ENCODE data around the gene NR6A1.

The NR6A1 gene

GRCh38 chr9:124569942-124570341 lies 201.2 kb downstream of the NR6A1 start:
- no peak overlapping the region for H3K27ac Mint-ChIP-seq
- no peaks in the 10 kb centered on the region for H3K9me3 Mint-ChIP-seq
- H3K27me3 Mint-ChIP-seq = peaks cover 13% of the 10 kb centered on the region
- no peak overlapping the region for H3K4me3 Mint-ChIP-seq
- DNase-seq (no peak), ATAC-seq (no peak)
- no peaks in the 10 kb centered on the region for H3K36me3 Mint-ChIP-seq (ENCODE audit: low read depth)
- H3K4me1 Mint-ChIP-seq = no peaks in the 10 kb centered on the region

DNA sequence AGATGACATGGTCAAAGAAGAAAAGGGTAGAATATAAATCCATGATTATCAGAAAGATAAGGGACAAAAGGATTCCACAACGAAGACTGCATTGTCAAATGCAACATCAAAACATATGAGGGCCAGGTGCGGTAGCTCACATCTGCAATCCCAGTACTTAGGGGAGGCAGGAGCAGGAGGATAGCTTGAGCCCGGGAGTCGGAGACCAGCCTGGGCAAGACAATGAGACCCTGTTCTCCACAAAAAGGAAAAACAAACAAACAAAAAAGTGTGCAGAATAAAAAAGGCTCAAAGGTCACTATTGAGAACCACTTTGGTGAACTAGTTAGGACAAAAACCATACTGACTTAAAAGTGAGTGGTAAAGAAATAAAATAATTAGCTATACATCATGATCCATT lies 203.7 kb downstream of the NR6A1 start:
- no peak for ATAC-seq
- Mint-ChIP-seq H3K9me3 (no peaks in the 10 kb centered on the region), H3K27ac (no peak overlapping the region), H3K36me3 (ENCODE audit: low read depth) (no peaks in the 10 kb centered on the region), H3K4me3 (no peak overlapping the region), H3K27me3 (peaks cover 9% of the 10 kb centered on the region), H3K4me1 (no peaks in the 10 kb centered on the region)
- no peak for DNase-seq

GRCh38 chr9:124562328-124562727 lies 208.8 kb downstream of the NR6A1 start:
- no peak overlapping the region for H3K27ac Mint-ChIP-seq
- no peaks in the 10 kb centered on the region for H3K9me3 Mint-ChIP-seq
- DNase-seq (no peak), ATAC-seq (no peak)
- H3K4me1 Mint-ChIP-seq = no peaks in the 10 kb centered on the region
- H3K27me3 Mint-ChIP-seq = peaks cover 2% of the 10 kb centered on the region
- no peaks in the 10 kb centered on the region for H3K36me3 Mint-ChIP-seq (ENCODE audit: low read depth)
- no peak overlapping the region for H3K4me3 Mint-ChIP-seq

- Mint-ChIP-seq H3K27me3 (no peaks in the 10 kb centered on the region), H3K27ac (no peak overlapping the region), H3K36me3 (ENCODE audit: low read depth) (no peaks in the 10 kb centered on the region), H3K4me3 (no peak overlapping the region), H3K4me1 (no peaks in the 10 kb centered on the region), H3K9me3 (no peaks in the 10 kb centered on the region)
- no peak for DNase-seq
- ATAC-seq = no peak
These were observed 211.2 kb downstream of the NR6A1 start for GRCh38 chr9:124559871-124560270.

- Mint-ChIP-seq H3K27me3 (no peaks in the 10 kb centered on the region), H3K9me3 (no peaks in the 10 kb centered on the region), H3K4me3 (no peak overlapping the region), H3K36me3 (ENCODE audit: low read depth) (no peaks in the 10 kb centered on the region), H3K4me1 (no peaks in the 10 kb centered on the region), H3K27ac (no peak overlapping the region)
- DNase-seq = no peak
- no peak for ATAC-seq
These were observed 212.2 kb downstream of the NR6A1 start for GRCh38 chr9:124558777-124559470.

GRCh38 chr9:124557895-124558294 lies 213.2 kb downstream of the NR6A1 start:
- H3K4me3 Mint-ChIP-seq = no peak overlapping the region
- ATAC-seq (no peak), DNase-seq (no peak)
- no peak overlapping the region for H3K27ac Mint-ChIP-seq
- H3K27me3 Mint-ChIP-seq = no peaks in the 10 kb centered on the region
- no peaks in the 10 kb centered on the region for H3K4me1 Mint-ChIP-seq
- no peaks in the 10 kb centered on the region for H3K36me3 Mint-ChIP-seq (ENCODE audit: low read depth)
- no peaks in the 10 kb centered on the region for H3K9me3 Mint-ChIP-seq

GRCh38 chr9:124555043-124555442 lies 216.1 kb downstream of the NR6A1 start:
- ATAC-seq = no peak

DNA sequence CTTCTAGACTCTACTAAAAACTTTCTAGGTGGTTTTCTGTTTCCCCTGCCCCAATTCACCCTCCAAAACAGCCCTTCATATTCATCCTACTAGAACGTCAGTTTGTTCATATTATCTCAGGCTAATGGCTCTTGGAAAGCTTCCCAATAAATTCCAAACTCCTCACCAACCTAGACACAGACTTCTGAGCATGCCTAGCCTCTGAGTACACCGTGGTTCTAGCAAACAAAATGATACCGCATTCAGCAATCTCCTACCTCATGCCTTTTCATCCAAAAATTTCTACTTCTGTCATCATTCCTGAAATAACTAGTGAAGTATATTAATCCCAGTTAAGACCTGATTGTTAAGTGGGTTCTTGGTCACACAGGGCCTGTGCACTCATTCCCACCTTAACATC lies 217.4 kb downstream of the NR6A1 start:
- no peaks in the 10 kb centered on the region for H3K9me3 Mint-ChIP-seq
- no peaks in the 10 kb centered on the region for H3K27me3 Mint-ChIP-seq
- peaks cover 11% of the 10 kb centered on the region for H3K4me1 Mint-ChIP-seq
- no peaks in the 10 kb centered on the region for H3K36me3 Mint-ChIP-seq (ENCODE audit: low read depth)
- ATAC-seq = no peak
- no peak for DNase-seq
- no peak overlapping the region for H3K27ac Mint-ChIP-seq
- H3K4me3 Mint-ChIP-seq = no peak overlapping the region

More at GRCh38 chr9:124555043-124555442, 216.1 kb downstream of the NR6A1 start:
- Mint-ChIP-seq H3K4me3 (no peak overlapping the region), H3K27me3 (no peaks in the 10 kb centered on the region), H3K27ac (no peak overlapping the region), H3K9me3 (no peaks in the 10 kb centered on the region), H3K36me3 (ENCODE audit: low read depth) (no peaks in the 10 kb centered on the region), H3K4me1 (no peaks in the 10 kb centered on the region)
- DNase-seq = no peak

- Mint-ChIP-seq H3K4me3 (no peak overlapping the region), H3K36me3 (ENCODE audit: low read depth) (no peaks in the 10 kb centered on the region), H3K4me1 (peaks cover 21% of the 10 kb centered on the region), H3K27ac (no peak overlapping the region), H3K9me3 (no peaks in the 10 kb centered on the region), H3K27me3 (no peaks in the 10 kb centered on the region)
- DNase-seq (no peak), ATAC-seq (no peak)
These were observed 218.9 kb downstream of the NR6A1 start for GRCh38 chr9:124552273-124552605.

GRCh38 chr9:124551472-124552272 lies 219.4 kb downstream of the NR6A1 start:
- Mint-ChIP-seq H3K27ac (peak overlapping the region; percentile 28), H3K9me3 (no peaks in the 10 kb centered on the region), H3K27me3 (no peaks in the 10 kb centered on the region), H3K4me1 (peaks cover 21% of the 10 kb centered on the region), H3K4me3 (no peak overlapping the region), H3K36me3 (ENCODE audit: low read depth) (no peaks in the 10 kb centered on the region)
- peak; percentile 32 for DNase-seq
- ATAC-seq = peak; percentile 81

DNA sequence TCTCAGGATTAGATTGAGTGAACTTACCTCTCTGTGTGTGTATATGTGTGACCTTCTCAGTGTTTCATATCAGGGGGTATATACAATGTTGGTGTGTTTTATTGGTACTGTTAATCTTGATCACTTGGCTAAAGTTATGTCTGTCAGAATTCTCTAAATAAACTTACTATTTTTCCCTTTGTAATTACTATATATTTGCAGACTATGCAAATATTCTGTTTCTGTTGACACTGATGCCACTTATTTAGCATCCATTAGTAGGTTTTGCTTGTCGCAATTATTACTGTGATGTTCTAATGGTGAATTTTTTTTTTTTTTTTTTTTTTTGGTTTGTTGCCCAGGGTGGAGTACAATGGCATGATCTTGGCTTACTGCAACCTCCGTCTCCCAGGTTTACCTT lies 221.0 kb downstream of the NR6A1 start:
- H3K9me3 Mint-ChIP-seq = no peaks in the 10 kb centered on the region
- no peaks in the 10 kb centered on the region for H3K36me3 Mint-ChIP-seq (ENCODE audit: low read depth)
- no peak for DNase-seq
- no peaks in the 10 kb centered on the region for H3K27me3 Mint-ChIP-seq
- H3K4me1 Mint-ChIP-seq = peaks cover 21% of the 10 kb centered on the region
- H3K4me3 Mint-ChIP-seq = no peak overlapping the region
- ATAC-seq = no peak
- peak overlapping the region; percentile 5 for H3K27ac Mint-ChIP-seq

DNA sequence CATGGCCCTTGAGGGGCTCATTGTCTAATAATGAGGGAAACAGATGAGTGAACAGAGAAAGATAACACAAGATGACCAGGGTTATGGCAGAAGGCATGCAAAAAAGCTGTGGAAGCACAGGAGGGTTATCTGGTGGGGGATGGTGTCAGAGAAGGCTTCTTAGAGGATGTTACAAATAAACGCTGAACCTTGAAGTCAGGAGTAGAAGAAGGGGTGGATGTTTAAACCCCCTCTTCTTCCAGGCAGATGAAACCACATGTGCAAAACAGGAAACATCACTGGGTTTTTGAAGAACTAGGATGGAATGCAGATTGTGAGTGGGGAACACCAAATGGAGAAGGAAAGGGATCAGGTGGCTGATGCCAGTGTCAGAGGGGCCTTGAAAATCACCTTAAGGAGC lies 222.1 kb downstream of the NR6A1 start:
- Mint-ChIP-seq H3K4me1 (peaks cover 21% of the 10 kb centered on the region), H3K27me3 (no peaks in the 10 kb centered on the region), H3K27ac (no peak overlapping the region), H3K36me3 (ENCODE audit: low read depth) (no peaks in the 10 kb centered on the region), H3K4me3 (no peak overlapping the region), H3K9me3 (no peaks in the 10 kb centered on the region)
- ATAC-seq (no peak), DNase-seq (no peak)

- Mint-ChIP-seq H3K4me3 (no peak overlapping the region), H3K27me3 (peaks cover 3% of the 10 kb centered on the region), H3K9me3 (no peaks in the 10 kb centered on the region), H3K27ac (no peak overlapping the region), H3K36me3 (ENCODE audit: low read depth) (no peaks in the 10 kb centered on the region), H3K4me1 (peaks cover 17% of the 10 kb centered on the region)
- ATAC-seq (no peak), DNase-seq (no peak)
These were observed 226.6 kb downstream of the NR6A1 start for GRCh38 chr9:124544535-124544934.

GRCh38 chr9:124541824-124542223 lies 229.3 kb downstream of the NR6A1 start:
- H3K4me1 Mint-ChIP-seq = no peaks in the 10 kb centered on the region

GRCh38 chr9:124537926-124538325 lies 233.2 kb downstream of the NR6A1 start:
- H3K27me3 Mint-ChIP-seq = peaks cover 3% of the 10 kb centered on the region
- no peaks in the 10 kb centered on the region for H3K4me1 Mint-ChIP-seq
- H3K36me3 Mint-ChIP-seq (ENCODE audit: low read depth) = no peaks in the 10 kb centered on the region
- no peak for ATAC-seq
- DNase-seq = no peak
- H3K9me3 Mint-ChIP-seq = no peaks in the 10 kb centered on the region
- no peak overlapping the region for H3K27ac Mint-ChIP-seq
- no peak overlapping the region for H3K4me3 Mint-ChIP-seq

More at GRCh38 chr9:124541824-124542223, 229.3 kb downstream of the NR6A1 start:
- ATAC-seq (no peak), DNase-seq (no peak)
- H3K4me3 Mint-ChIP-seq = no peak overlapping the region
- no peaks in the 10 kb centered on the region for H3K36me3 Mint-ChIP-seq (ENCODE audit: low read depth)
- H3K27me3 Mint-ChIP-seq = peaks cover 3% of the 10 kb centered on the region
- H3K9me3 Mint-ChIP-seq = no peaks in the 10 kb centered on the region
- no peak overlapping the region for H3K27ac Mint-ChIP-seq
